Jurkat, Clone E6-1 (cell line): Measurements from ENCODE around the gene HELZ.
"Not testable (repeated sequence)": the region's sequence is repeated elsewhere in the genome, so short reads cannot be mapped to it uniquely, and the experiment has no call there.

Source experiments
- DNase-seq: peaks from one replicate; pipeline ENCODE4 v3.0.0-alpha.2; 2011; ENCODE audit warnings: low read depth, low spot score
- H3K4me3 ChIP-seq: 2 replicates; pipeline ENCODE4 v1.5.1; 2011; ENCODE audit warnings: mild to moderate bottlenecking, low read length, control low read depth, moderate library complexity

HELZ gene

DNA sequence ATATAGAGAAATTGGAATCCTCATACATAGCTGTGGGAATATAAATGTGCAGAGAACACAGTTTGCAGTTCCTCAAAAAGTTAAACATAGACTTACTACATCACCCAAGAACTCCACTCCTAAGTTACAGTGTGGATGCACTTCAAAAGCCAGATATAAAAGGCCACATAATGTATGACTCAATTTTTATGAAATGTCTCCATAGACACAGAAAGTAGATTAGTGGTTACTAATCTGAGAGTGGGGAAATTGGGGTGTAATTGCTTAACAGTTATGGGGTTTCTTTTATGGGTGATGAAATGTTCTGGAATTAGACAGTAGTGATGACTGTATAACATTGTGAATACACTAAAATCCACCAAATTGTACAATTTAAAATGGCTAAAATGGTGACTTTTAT lies 139.8 kb downstream of the HELZ start:
- no peak overlapping the region for H3K4me3 ChIP-seq
- DNase-seq = no peak

DNA sequence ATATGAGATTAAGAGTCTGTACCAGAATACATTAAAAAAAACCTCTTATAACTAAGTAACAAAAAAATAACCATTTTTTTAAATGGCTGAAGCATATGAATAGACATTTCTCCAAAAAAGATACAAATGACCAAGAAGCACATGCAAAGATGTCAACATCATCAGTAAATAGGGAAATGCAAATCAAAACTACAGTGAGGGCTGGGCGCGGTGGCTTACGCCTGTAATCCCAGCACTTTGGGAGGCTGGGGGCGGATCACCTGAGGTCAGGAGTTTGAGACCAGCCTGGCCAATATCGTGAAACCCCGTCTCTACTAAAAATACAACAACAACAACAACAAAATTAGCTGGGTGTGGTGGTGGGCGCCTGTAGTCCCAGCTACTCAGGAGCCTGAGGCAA lies 140.4 kb downstream of the HELZ start:
- not testable (repeated sequence) for H3K4me3 ChIP-seq, DNase-seq

DNA sequence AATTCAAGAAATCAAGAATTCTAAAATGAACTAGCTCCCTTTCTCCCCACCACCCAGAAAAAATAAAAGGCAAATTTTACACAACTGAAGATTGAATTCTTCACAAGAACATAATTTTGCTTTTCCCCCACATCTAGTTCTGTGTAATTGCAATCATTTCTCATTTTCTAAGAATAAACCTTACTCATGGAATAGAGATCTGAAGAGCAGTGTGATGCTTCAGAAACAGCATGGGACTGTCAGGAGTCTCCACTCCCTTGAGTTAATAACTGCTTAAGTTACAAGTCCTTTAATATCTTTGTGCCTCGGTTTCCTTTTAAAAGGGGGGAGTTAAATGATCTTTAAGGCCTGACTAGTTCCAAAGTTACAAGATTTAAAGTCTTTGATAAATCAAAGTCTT lies 147.0 kb downstream of the HELZ start:
- DNase-seq = no peak
- no peak overlapping the region for H3K4me3 ChIP-seq

DNA sequence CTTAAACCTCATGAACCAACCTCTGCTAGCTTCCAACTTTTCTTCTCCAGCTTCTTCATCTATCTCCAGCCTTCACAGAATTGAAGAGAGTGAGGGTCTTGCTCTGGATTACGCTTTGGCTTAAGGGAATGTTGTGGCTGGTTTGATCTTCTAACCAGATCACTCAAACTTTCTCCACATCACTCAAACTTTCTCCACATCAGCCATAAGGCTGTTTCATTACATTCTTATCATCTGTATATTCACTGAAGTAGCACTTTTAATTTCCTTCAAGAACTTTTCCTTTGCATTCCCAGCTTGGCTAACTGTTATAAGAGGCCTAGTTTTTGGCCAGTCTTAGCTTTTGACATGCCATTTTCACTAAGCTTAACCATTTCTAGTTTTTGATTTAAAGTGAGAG lies 148.4 kb downstream of the HELZ start:
- DNase-seq = no peak

DNA sequence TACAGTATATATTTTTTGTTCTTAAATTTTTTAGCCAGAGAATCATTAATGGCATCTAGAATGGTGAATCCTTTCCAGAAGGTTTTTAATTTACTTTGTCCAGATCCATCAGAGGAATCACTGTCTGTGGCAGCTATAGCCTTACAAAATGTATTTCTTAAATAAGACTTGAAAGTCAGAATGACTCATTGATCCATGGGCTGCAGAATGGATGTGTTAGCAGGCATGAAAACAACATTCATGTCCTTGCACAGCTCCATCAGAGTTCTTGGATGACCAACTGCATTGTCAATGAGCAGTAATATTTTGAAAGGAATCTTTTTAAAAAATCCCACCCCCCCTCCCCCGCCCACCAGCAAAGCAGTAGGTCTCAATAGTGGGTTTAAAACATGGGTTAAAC lies 149.2 kb downstream of the HELZ start:
- no peak for DNase-seq

More for the DNA sequence above, 148.4 kb downstream of the HELZ start:
- no peak overlapping the region for H3K4me3 ChIP-seq

DNA sequence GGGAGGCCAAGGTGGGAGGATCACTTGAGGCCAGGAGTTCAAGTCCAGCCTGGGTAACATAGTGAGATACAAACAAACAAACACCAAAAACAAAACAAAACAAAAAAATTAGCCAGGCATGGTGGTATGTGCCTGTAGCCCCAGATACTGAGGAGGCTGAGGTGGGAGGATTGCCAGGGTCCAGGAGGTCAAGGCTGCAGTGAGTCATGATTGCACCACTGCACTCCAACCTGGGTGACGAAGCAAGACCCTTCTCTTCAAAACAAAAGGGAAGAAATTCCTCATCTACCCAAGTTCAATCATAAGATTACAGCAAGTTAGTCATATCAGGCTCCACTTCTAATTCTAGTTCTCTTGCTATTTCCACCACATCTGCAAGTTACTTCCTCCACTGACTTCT lies 149.7 kb downstream of the HELZ start:
- not testable (repeated sequence) for DNase-seq, H3K4me3 ChIP-seq

More for the DNA sequence above, 149.2 kb downstream of the HELZ start:
- no peak overlapping the region for H3K4me3 ChIP-seq

DNA sequence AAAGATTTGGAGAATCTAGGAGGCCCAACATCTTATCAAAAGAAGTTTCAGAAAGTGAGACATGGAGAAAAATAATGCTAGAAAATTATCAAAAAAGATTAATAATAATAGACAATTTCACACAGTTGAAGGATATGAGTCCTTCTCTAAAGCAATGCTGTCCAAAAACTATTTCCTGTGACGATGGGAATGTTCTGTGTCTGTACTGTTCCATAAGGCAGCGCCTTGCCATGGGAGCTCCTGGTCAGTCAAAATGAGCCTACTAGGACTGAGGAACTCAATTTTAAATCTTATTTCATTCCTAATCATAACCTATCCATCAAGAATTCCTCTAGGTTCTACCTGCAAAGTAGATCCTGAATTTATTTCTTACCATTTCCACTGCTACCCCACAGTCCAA lies 151.6 kb downstream of the HELZ start:
- DNase-seq = no peak

DNA sequence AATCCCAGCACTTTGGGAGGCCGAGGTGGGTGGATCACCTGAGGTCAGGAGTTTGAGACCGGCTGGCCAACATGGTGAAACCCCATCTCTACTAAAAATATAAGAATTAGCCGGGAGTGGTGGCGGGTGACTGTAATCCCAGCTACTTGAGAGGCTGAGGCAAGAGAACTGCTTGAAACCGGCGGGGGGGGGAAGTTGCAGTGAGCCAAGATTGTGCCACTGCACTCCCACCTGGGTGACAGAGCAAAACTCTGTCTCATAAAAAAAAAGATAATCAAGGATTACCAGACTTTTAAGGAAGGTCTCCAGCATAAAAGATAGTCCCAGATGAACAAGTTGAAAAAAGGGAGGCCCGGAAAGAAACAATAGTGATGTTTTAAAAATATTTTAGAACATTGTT lies 152.3 kb downstream of the HELZ start:
- DNase-seq, H3K4me3 ChIP-seq: not testable (repeated sequence)

More for the DNA sequence above, 151.6 kb downstream of the HELZ start:
- no peak overlapping the region for H3K4me3 ChIP-seq

DNA sequence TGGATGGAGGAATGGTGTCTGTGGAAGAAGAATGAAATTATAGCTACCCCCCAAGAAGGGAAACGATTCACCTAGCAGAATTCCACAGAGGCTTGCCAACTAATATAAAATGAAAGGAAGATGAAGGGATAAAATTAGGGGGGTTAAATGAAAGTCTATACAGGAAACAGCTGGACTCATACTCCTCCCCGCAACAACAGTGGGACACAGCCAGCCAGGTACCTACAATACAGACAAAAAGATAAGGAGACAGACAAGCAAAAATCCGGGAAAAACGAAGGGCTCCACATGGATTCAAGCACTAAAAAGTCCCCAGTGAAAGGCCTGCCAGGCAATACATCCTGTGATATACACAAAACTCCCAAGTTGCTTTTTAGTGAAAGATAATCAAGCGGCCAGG lies 152.7 kb downstream of the HELZ start:
- DNase-seq = no peak

DNA sequence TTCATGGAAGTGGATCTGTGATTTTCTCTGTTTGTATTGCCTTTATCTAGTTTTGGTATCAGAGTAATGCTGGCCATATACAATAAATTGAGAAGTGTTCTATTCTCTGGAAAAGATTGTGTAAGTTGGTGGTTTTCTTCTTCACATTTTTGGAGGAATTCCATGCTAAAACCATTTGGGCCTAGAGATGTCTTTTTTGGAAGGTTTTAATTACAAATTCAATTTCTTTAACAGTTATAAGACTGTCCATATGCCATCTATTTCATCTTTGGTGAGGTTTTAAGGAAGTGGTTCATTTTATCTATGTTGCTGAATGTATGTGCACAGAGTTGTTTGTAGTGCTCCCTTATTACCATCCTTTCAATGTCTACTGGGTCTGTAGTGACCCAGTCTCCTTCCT lies 154.7 kb downstream of the HELZ start:
- no peak for DNase-seq
- no peak overlapping the region for H3K4me3 ChIP-seq

More for the DNA sequence above, 152.7 kb downstream of the HELZ start:
- H3K4me3 ChIP-seq = no peak overlapping the region

DNA sequence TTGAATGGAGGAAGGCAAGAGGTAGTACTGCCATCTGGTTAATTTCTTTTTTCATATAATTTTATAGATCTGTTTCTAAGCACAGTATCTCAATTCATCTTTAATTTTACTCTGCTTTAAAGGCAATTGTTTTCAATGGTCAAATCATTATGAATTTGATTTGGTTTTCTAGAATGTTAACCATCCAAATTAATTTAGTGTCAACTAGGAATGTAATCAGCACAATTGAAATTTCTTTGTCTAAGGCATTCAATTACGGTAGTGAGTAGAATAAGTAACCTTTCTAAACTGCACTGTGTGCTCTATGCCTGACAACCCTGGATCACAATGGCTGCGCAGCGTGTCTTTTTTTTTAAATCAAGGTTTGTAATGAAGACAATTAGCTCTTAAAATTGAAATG lies 156.4 kb downstream of the HELZ start:
- H3K4me3 ChIP-seq = no peak overlapping the region
- no peak for DNase-seq

DNA sequence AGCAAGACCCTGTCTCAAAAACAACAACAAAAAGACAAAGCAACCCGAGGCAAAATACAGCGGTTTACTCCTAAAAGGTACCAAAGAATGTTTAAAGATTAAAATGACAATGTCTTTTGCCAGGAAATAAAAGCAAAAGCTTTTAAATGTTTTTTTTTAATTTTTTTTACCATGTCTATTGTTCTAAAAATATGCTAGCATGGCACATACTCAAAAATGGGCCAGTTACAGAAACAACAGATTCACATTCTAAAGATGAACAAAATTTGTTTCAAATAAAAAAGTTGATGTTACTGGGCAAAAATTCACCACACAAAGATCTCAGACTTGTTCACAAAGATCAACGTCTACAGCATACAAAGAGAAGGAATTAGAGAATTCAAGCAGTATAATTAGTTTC lies 159.6 kb downstream of the HELZ start:
- DNase-seq = no peak
- no peak overlapping the region for H3K4me3 ChIP-seq

DNA sequence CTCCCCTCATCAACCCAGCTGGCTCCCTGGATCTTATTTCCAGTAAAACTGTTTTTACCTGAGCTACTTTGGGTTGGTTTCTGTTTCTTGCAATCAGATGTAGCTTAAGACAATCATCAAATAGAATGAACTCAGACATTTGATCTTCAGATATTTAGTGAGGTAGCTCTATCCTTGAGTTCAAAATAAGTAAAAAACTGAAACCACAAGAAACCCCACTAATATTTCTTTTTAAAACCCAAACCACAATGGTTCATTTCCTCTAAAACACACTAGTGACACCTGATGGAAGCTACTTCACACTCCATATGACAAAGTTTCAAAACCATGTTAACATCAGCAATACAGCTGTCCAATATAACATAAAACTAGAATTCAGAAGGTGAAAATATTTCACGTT lies 162.9 kb downstream of the HELZ start:
- no peak overlapping the region for H3K4me3 ChIP-seq
- peak; percentile 60 for DNase-seq

DNA sequence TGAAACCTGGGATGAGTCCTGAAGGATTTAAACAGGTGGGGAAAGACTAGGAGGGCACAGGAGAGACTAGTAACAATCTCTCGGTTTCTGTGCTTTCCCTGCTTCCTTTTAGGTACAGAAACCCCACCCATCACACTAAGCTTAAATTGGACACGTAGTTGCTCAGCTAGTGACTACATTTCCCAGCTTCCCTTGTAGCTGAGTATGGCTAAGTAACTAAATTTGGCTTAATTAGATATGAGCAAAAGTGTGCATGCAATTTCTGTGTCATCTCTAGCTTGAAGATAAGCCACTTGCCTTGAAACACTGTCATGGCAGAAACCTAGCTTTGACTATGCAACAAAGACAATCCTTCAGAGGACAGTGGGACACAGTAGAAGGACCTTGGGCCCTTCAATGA lies 164.2 kb downstream of the HELZ start:
- no peak for DNase-seq
- no peak overlapping the region for H3K4me3 ChIP-seq

DNA sequence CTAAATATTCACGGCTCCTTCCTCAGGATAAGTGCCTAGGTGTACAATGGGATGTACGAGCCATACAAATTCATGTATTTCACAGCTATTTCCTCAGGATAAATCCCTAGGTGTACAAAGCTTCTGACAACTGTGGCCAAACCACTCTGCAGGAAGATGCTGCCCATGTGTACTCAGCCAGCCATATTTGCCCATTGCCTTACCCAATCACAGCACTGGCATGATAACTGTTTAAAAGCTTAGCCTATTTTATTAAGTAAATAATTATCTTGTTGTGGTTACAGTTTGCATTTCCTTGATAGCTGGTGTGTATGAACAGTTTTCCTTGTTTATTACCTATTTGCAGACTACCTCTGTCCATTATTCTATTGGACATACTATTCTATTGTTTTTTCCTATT lies 165.5 kb downstream of the HELZ start:
- no peak overlapping the region for H3K4me3 ChIP-seq
- DNase-seq = no peak

DNA sequence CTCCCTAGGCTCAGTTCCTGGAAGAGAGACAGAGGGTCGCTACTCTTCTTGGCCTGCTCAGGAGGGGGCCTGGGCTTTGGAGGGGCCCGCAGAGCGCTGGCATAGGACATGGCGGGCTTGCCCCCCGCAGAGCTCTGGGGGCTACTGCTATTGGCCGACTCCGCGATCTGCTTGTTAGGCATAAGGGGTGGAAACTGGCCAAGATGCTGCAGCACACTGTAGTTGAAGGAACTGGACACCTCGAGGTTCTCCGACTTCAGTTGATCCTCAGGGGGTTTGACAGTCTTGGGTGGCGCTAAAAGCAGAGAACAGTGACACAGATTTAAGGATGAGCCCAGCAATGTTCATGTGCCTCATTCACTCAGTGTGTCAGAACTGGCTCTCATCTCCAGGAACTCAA lies 166.7 kb downstream of the HELZ start:
- DNase-seq = no peak
- no peak overlapping the region for H3K4me3 ChIP-seq

DNA sequence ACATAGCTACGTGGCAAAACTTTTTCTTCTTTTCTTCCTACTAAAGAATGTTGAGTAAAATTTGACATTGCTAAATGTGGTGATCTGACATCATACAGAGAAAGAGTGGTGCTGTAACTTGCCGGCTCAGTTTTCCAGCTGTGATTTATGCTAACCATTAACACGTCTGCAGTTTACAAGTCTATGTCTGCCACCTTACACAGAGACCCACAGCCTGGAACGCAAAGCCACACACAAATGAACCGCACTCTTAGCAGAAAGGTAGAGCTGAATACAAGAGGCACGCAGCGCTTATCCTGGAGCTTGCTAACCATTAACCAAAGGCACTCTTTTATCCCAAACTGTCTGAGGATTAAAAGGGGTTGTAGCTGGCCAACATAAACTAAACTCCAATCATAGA lies 168.7 kb downstream of the HELZ start:
- H3K4me3 ChIP-seq = no peak overlapping the region
- no peak for DNase-seq

DNA sequence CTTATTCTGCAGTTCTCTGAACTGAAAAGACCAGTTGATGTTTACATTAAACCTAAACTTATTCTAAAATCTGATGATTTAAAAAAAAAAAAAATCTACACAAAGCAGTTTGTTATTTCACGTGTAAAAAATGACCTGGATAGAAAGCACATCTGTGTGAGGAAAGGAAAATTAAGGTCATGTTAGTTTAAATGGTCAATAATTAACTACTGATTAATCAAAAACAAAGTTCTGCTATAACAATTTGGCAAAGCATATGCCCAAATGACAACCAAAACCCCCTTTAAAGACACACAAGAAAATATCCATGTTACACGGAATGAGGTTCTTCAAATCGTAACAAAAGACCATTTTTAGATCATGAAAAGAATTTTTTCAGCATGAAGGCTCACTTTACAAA lies 170.2 kb downstream of the HELZ start:
- H3K4me3 ChIP-seq = no peak overlapping the region
- no peak for DNase-seq

DNA sequence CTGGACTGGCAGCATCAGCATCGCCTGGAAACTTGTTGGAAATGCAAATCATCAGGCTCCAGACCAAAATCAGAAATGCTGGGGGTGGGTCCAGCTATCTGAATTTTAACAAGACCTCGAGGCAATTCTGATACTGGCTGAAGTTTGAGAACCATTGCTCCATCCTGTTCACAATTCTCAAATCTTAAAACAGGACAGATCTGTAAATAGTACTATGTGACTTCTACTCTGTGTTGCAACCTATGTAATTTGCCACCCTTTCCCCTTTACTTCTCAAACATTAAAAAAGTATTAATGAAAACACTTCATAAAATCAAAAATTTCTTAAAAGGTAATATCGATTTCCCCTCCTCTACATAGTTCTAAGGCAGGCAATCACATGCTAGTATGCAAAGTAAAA lies 172.1 kb downstream of the HELZ start:
- DNase-seq = no peak
- H3K4me3 ChIP-seq = no peak overlapping the region

DNA sequence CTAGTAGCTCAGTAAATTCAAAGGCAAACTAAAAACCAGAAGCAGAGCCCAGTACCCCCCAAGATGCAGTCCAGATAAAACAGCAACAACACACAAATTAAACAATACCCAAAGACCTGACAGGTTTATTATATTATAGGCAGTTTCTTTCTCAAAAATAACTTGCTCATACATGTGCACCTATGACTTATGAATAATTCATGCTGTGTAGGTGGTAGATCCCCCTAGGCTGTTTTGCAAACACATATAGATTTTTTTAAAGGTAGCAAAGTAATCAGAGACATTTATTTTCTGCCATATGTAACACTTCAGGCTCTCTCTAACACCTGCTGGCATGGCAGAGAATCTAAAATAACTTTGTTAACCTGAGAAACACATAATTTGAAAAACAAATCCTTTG lies 173.4 kb downstream of the HELZ start:
- DNase-seq = no peak
- H3K4me3 ChIP-seq = no peak overlapping the region

DNA sequence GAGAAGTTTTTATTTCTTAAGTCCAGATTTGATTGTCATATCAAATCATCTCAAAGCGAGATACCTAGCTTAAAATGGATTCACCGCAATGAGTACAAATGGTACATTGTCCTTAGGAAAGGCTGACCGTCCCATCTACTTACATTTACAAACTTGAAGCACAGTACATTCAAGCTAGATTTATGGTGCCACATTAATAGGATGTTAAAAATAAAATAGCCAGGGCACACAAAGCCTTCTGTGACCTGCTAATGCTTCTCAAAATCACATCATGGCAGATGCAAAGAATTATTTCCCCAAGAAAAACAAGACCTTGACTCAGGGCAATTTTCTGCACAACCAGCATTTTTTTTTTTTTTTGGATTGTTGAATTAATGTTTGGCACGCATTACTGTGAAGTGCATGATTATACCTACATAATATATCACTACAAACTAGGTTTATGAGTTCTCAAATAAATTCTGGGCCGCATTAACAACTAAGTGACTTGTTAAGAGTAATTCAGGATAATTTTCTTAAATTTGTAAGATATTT lies 175.3 kb downstream of the HELZ start:
- no peak for DNase-seq
- no peak overlapping the region for H3K4me3 ChIP-seq

DNA sequence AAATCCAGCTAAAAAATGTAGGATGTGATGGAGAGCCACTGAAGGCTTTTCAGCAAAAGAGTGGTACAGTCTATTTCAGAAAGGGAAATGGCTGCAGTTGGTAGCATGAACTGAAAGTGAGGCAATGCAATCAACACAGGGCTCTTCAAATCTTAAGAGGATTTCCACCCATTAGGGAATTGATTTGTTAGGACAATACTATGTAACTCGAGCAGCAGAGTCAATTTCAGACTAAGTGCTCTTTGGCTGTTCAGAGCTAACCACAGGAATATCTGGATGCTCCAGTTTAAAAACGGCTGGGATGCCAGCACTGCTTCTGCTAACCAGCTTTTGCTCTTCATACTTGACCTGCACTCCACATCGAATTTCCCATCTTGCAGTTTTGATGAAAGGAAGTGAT lies 176.0 kb downstream of the HELZ start:
- no peak for DNase-seq

More for the DNA sequence above, 176.0 kb downstream of the HELZ start:
- H3K4me3 ChIP-seq = no peak overlapping the region
